Astrocyte of the spinal cord (primary cell): ENCODE measurements around the gene TUB.

Experiments
- DNase-seq: peaks from one replicate; pipeline ENCODE4 v3.0.0; 2011; ENCODE audit warnings: low read depth, low spot score
- H3K4me3 ChIP-seq: 2 replicates; pipeline ENCODE4 v1.5.1; 2011; ENCODE audit warnings: low read depth, mild to moderate bottlenecking, low read length, moderate library complexity
- in situ Hi-C: cut with HindIII; loops from 2 replicates; pipeline ENCODE4 v1.10.0; 2017; ENCODE audit warnings: low sequenced_read_pairs
- TF ChIP-seq, protein P1 (sequence below): IDR thresholded peaks from 2 replicates; pipeline ENCODE4 v1.5.1; 2012; ENCODE audit warnings: low read depth, mild to moderate bottlenecking, low read length, inconsistent platforms

Gene TUB

DNA sequence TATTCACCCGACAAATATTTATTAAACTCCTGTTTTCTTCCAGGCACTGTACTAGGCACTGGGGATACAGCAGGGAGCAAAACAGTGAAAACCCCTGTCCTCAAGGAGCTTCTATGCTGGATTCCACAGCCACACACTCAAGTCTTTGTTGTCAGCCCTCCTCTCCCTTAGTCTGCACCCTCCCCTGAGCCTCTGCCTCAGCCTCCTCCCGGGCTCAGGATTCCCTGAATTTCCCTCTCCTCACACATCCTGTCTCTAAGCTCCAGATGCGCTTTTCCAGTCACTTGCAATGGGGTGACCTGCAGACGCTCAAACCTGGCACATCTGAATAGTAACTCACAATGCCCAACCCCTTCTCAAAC lies 13.5 kb upstream of the TUB start:
- TF ChIP-seq, protein P1, sequence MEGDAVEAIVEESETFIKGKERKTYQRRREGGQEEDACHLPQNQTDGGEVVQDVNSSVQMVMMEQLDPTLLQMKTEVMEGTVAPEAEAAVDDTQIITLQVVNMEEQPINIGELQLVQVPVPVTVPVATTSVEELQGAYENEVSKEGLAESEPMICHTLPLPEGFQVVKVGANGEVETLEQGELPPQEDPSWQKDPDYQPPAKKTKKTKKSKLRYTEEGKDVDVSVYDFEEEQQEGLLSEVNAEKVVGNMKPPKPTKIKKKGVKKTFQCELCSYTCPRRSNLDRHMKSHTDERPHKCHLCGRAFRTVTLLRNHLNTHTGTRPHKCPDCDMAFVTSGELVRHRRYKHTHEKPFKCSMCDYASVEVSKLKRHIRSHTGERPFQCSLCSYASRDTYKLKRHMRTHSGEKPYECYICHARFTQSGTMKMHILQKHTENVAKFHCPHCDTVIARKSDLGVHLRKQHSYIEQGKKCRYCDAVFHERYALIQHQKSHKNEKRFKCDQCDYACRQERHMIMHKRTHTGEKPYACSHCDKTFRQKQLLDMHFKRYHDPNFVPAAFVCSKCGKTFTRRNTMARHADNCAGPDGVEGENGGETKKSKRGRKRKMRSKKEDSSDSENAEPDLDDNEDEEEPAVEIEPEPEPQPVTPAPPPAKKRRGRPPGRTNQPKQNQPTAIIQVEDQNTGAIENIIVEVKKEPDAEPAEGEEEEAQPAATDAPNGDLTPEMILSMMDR: no peak
- in situ Hi-C loops: no loop called here
- no peak for DNase-seq
- no peak overlapping the region for H3K4me3 ChIP-seq

DNA sequence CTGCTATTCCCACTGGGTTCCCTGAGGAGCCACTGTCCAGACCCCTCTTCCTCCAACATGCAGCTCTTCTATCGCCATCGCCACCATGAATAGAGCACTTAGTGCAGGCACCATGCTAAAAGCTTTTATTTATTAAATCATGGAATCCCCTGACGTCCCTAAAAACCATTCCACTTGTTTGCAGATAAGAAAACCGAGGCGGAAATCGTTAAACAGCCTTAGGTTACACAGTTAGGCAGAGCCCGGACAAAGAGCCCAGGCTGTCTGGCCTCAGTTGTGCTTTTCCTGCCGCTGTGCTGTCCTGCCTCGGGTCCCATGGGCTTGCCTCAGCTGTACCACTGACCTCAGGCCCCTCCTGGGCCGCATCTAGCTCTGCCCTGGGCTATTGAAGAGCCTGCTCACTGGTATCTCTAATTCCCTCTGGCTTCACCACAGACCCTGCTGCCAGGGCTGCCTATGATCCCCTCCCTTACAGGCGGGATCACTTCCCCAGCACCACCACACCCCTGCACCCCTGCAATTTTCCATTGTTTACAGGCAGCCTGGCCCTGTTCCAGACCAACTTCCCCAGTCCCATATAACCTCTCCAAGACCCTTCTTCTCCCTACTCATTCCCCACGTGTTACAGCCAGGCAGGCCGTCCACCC lies 13.0 kb upstream of the TUB start:
- H3K4me3 ChIP-seq: no peak overlapping the region
- DNase-seq: no peak
- in situ Hi-C loops: no loop called here
- TF ChIP-seq, protein P1: no peak

DNA sequence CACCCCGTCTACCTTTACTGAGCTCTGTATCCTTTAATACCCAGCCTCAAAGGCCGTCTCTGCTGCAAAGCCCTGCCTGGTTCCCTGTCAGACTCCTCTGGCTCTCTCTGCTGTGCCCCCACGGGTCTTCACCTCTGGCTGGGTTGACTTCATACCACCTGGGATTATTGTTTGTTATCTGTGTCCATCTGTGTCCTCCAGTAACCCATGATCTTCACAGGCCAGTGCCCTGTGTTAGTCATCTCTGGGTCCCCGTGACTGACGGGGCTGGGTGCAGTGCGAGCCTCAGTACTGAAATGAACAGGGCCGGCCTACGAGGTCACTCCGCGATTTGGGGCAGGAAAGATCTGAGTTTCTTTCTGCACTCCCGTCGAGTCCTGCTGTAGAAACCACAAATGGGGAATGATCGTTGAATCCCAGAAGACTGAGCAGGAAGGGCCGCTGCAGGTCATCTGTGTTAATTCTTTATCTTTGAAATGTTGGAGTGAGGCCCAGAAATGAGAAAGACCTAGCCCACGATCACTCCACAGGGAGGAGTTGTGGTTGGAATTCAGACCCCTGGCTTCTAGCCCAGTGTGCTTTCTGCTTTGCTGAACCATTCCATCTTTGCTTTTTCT lies 12.3 kb upstream of the TUB start:
- no peak overlapping the region for H3K4me3 ChIP-seq
- peak; percentile 85 for DNase-seq
- TF ChIP-seq, protein P1: no peak
- in situ Hi-C loops: no loop called here

DNA sequence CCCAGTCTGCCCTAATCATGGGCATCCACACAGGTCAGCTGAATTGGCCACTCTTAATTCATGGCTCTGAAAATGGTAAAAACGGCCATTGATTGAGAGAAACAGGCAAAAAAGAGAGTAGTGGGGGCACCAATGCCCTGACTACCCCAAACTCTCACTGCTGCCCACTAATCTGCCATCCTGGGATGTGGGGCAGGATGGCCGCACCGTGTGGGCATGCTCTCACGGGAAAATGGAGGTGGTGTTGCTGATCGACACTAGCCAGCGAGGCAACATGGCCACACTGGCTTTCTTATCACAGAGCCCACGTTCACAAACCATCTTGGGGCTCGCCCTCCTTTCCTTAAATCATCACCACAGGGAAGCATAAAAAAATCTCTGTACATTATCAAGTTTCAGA lies 11.2 kb upstream of the TUB start:
- no peak for DNase-seq
- no peak overlapping the region for H3K4me3 ChIP-seq
- in situ Hi-C loops: no loop called here
- TF ChIP-seq, protein P1: no peak

DNA sequence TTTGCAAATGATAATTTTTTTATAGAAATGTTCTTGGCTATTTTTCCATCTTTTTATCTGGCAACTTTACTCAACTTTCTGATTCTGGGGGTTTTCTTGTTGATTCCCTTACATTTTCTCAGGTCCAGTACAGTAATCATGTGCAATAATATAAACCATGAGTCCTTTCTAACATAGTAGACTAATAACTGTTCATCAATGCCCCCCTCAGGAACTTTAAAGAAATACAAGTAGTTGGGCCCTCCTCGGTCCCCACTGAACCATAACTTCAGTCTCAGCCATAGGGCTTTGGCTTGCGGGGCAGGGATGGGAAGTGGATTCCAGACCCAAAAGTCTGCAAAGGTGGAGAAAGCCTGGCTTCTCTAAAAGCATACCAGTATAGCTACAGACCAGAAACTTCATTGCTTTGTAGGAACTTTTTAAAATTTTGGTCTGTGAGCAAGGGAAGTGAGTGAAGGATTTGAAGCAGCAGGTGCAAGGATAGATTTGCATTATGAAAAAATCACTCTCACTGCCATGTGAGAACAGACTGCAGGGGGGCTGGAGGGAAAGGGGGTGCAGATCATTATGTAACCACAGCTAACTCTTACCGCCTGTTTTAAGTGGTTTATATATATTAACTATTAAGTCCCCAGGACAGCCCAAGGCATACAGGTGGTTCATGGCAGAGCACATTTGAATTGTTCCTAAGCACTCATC lies 10.4 kb upstream of the TUB start:
- in situ Hi-C loops: no loop called here
- TF ChIP-seq, protein P1: peak; percentile 43
- no peak overlapping the region for H3K4me3 ChIP-seq
- peak; percentile 46 for DNase-seq

DNA sequence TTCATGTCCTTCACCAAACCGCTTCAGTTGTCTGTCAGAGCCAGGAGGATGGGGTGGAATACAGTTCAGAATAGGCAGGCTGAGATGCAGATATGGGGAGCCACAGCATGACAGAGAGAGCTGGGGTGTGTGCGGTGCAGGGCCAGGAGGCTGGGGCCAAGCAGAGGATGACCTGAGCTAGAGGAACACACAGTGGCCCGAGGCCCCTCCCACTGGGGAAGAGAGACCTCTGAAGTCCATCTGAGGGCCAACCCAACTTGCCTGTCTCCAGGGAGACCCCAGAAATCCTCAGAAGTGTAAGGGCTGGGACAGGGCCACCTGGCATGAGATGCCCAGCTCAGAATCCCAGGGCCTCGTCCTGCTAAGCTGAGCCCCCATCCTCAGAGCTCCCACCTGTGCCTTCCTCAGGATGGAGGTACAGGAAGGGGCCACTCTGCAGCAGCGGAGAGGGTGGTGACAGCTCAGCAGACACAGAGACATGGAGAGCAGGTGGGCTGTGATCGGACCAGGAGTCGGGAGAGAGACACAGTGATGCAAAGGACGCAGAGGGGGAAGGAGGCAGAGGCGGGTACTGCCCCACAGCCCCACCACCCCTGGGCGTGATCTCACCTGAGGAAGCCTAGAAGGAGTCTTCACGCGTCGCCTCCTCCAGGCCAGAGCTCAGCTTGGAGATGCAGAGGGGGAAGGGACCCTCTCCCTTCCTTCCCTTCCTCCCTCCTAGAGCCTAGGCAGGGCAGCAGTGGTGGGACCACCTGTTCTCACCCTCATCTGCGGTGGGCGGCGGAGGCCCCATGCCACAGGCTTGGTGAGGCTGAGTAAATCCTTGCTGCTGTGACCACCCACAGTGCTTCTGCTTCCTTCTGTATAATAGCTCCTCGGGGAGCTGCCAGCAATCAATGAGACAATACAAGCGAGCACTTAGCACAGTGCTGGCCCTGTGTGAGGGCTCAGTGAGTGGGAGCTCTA lies 9.1 kb upstream of the TUB start:
- no peak overlapping the region for H3K4me3 ChIP-seq
- no peak for DNase-seq
- in situ Hi-C loops: no loop called here
- TF ChIP-seq, protein P1: no peak
